Astrocyte (in vitro differentiated cells and primary cell): ENCODE data around the gene SDHC. TPM values are rescaled to one million over a fixed set of nuclear protein-coding genes. Genes with fewer than 3 reads are reported as not detected.

Experiments used
- DNase-seq: peaks from one replicate; pipeline ENCODE4 v3.0.0-alpha.2; 2010; ENCODE audit warnings: low read depth
- FAIRE-seq: peaks from 2 replicates; lab custom pipeline; 2011; peaks lifted over from hg19 to GRCh38; lab: Jason Lieb, UNC
- H2AFZ ChIP-seq: 2 replicates; pipeline ENCODE4 v1.6.0; 2012; ENCODE audit warnings: low read depth, low read length, inconsistent platforms
- H3K27ac ChIP-seq: 2 replicates; pipeline ENCODE4 v1.5.1; 2011; ENCODE audit warnings: low read depth, low read length, inconsistent platforms
- H3K27me3 ChIP-seq: 2 replicates; pipeline ENCODE4 v1.6.0; 2011; ENCODE audit warnings: low read length, inconsistent platforms; ENCODE audit not compliant: insufficient read depth
- H3K36me3 ChIP-seq: 2 replicates; pipeline ENCODE4 v1.5.1; 2011; ENCODE audit warnings: low read length, inconsistent platforms; ENCODE audit not compliant: insufficient read depth
- H3K4me1 ChIP-seq: 2 replicates; pipeline ENCODE4 v1.5.1; 2011; ENCODE audit warnings: low read length, inconsistent platforms; ENCODE audit not compliant: insufficient read depth
- H3K4me2 ChIP-seq: 2 replicates; pipeline ENCODE4 v1.6.0; 2012; ENCODE audit warnings: low read length, inconsistent platforms
- H3K4me3 ChIP-seq: 2 replicates; pipeline ENCODE4 v1.5.1; 2011; ENCODE audit warnings: low read depth, mild to moderate bottlenecking, low read length, inconsistent platforms; ENCODE audit not compliant: insufficient read depth
- H3K79me2 ChIP-seq: 2 replicates; pipeline ENCODE4 v1.6.0; 2012; ENCODE audit warnings: mild to moderate bottlenecking, low read length, inconsistent platforms; ENCODE audit not compliant: insufficient read depth
- H3K9ac ChIP-seq: 2 replicates; pipeline ENCODE4 v1.6.0; 2012; ENCODE audit warnings: mild to moderate bottlenecking, low read length, inconsistent platforms
- H3K9me3 ChIP-seq: 2 replicates; pipeline ENCODE4 v1.5.1; 2012; ENCODE audit warnings: low read depth, mild to moderate bottlenecking, low read length, inconsistent platforms; ENCODE audit not compliant: insufficient read depth
- H4K20me1 ChIP-seq: 2 replicates; pipeline ENCODE4 v1.6.0; 2012; ENCODE audit warnings: low read length, inconsistent platforms; ENCODE audit not compliant: insufficient read depth
- H3K27ac Mint-ChIP-seq: one replicate; pipeline ENCODE4 v1.8.0; 2021; ENCODE audit warnings: mild to moderate bottlenecking, mixed read lengths; ENCODE audit not compliant: unreplicated experiment
- H3K27me3 Mint-ChIP-seq: one replicate; pipeline ENCODE4 v1.8.0; 2021; ENCODE audit warnings: low read depth, mixed read lengths; ENCODE audit not compliant: unreplicated experiment
- H3K36me3 Mint-ChIP-seq: one replicate; pipeline ENCODE4 v1.8.0; 2021; ENCODE audit warnings: low read depth, mixed read lengths; ENCODE audit not compliant: unreplicated experiment
- H3K4me1 Mint-ChIP-seq: one replicate; pipeline ENCODE4 v1.8.0; 2021; ENCODE audit warnings: low read depth, mixed read lengths; ENCODE audit not compliant: unreplicated experiment
- H3K4me3 Mint-ChIP-seq: one replicate; pipeline ENCODE4 v1.8.0; 2021; ENCODE audit warnings: mild to moderate bottlenecking, moderate library complexity, mixed read lengths; ENCODE audit not compliant: unreplicated experiment
- H3K9me3 Mint-ChIP-seq: one replicate; pipeline ENCODE4 v1.8.0; 2021; ENCODE audit warnings: mild to moderate bottlenecking, mixed read lengths; ENCODE audit not compliant: unreplicated experiment
- EZH2 ChIP-seq: IDR thresholded peaks from 2 replicates; pipeline ENCODE4 v1.6.1; 2012; ENCODE audit warnings: mild to moderate bottlenecking, low read length, inconsistent platforms; ENCODE audit not compliant: insufficient read depth
- total RNA-seq: library from RNA; stranded (reverse); gene quantifications from 2 replicates; pipeline ENCODE4 v1.2.1, GENCODE V29; 2021
- TF ChIP-seq, protein P1 (sequence below): IDR thresholded peaks from 2 replicates; pipeline ENCODE4 v1.5.1; 2011; ENCODE audit warnings: low read depth, mild to moderate bottlenecking, inconsistent platforms, low read length, moderate library complexity; ENCODE audit not compliant: insufficient read depth

Gene SDHC
- total RNA-seq, 1 donor from 2014 or later = 181 TPM

DNA sequence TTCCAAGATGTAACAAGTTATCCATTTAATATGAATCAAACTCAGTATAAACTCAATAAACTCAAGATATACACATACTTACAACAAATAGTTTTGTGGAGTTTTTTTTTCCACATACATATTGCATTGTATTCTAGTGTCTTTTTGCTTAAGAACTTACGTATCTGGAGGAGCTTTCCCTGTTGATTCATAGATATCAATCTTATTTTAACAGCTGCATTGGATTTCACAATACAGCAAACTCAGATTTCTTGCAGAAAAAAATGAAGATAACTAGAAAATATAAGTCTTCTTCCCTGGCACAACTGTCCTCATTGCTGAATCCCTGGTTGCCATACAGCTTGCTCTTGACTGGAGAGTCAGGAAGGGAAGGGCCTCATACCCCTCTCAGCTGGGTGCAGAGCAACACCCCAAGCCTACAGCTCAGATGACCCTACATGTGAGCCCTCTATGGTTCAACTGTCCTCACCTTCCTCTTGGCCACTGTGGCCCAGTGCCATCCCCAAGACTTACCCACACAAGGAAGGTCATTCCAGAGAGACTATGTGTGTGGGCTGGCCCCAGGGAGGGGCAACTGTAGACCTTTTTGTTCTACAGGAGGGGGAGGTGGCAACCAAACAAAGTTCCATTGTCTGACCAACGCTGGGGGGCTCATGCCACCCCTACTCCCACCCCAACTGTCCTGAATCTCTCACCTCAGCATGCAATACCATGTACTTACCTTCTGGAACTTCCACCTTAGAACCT, 6.1 kb upstream of the SDHC start:
- H3K9me3 ChIP-seq = no peaks in the 10 kb centered on the region
- no peak overlapping the region for H3K9ac ChIP-seq
- H3K79me2 ChIP-seq = no peaks in the 10 kb centered on the region
- no peaks in the 10 kb centered on the region for H3K9me3 Mint-ChIP-seq
- TF ChIP-seq, protein P1, sequence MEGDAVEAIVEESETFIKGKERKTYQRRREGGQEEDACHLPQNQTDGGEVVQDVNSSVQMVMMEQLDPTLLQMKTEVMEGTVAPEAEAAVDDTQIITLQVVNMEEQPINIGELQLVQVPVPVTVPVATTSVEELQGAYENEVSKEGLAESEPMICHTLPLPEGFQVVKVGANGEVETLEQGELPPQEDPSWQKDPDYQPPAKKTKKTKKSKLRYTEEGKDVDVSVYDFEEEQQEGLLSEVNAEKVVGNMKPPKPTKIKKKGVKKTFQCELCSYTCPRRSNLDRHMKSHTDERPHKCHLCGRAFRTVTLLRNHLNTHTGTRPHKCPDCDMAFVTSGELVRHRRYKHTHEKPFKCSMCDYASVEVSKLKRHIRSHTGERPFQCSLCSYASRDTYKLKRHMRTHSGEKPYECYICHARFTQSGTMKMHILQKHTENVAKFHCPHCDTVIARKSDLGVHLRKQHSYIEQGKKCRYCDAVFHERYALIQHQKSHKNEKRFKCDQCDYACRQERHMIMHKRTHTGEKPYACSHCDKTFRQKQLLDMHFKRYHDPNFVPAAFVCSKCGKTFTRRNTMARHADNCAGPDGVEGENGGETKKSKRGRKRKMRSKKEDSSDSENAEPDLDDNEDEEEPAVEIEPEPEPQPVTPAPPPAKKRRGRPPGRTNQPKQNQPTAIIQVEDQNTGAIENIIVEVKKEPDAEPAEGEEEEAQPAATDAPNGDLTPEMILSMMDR = no peak
- no peak for TF ChIP-seq EZH2
- no peaks in the 10 kb centered on the region for H3K27me3 ChIP-seq
- H3K27me3 Mint-ChIP-seq = no peaks in the 10 kb centered on the region
- FAIRE-seq (no peak), DNase-seq (no peak)
- H3K4me2 ChIP-seq = no peak overlapping the region
- no peaks in the 10 kb centered on the region for H3K36me3 Mint-ChIP-seq
- peaks cover 24% of the 10 kb centered on the region for H3K4me1 Mint-ChIP-seq
- H3K4me3 Mint-ChIP-seq = no peak overlapping the region
- H3K4me1 ChIP-seq = peaks cover 4% of the 10 kb centered on the region
- H3K27ac Mint-ChIP-seq = no peak overlapping the region
- H3K27ac ChIP-seq = no peak overlapping the region
- H3K36me3 ChIP-seq = no peaks in the 10 kb centered on the region
- H4K20me1 ChIP-seq = no peaks in the 10 kb centered on the region
- no peak overlapping the region for H2AFZ ChIP-seq
- no peak overlapping the region for H3K4me3 ChIP-seq

GRCh38 chr1:161309868-161310267, 4.3 kb upstream of the SDHC start, which contains the start of gene MPZ:
MPZ (minus strand) TSS chr1:161309968; CDS start chr1:161309905, 63 bp downstream.
- no peak for TF ChIP-seq EZH2
- TF ChIP-seq, protein P1 = no peak
- Histone ChIP-seq H3K27me3 (no peaks in the 10 kb centered on the region), H3K4me2 (no peak within 1 kb of the TSS), H2AFZ (no peak within 1 kb of the TSS), H3K79me2 (peaks cover 6% of the 10 kb centered on the region), H3K27ac (no peak within 1 kb of the TSS), H3K9ac (no peak within 1 kb of the TSS), H3K4me1 (peaks cover 9% of the 10 kb centered on the region), H3K9me3 (no peaks in the 10 kb centered on the region), H4K20me1 (no peaks in the 10 kb centered on the region), H3K4me3 (no peak within 1 kb of the TSS), H3K36me3 (no peaks in the 10 kb centered on the region)
- FAIRE-seq (no peak), DNase-seq (no peak)
- no peaks in the 10 kb centered on the region for H3K9me3 Mint-ChIP-seq
- H3K27ac Mint-ChIP-seq = no peak within 1 kb of the TSS
- H3K36me3 Mint-ChIP-seq = no peaks in the 10 kb centered on the region
- H3K27me3 Mint-ChIP-seq = no peaks in the 10 kb centered on the region
- H3K4me1 Mint-ChIP-seq = peaks cover 22% of the 10 kb centered on the region
- H3K4me3 Mint-ChIP-seq = no peak within 1 kb of the TSS

- no peaks in the 10 kb centered on the region for H3K9me3 ChIP-seq
- Mint-ChIP-seq H3K27ac (no peak overlapping the region), H3K9me3 (no peaks in the 10 kb centered on the region), H3K36me3 (no peaks in the 10 kb centered on the region), H3K4me1 (peaks cover 26% of the 10 kb centered on the region), H3K27me3 (no peaks in the 10 kb centered on the region), H3K4me3 (no peak overlapping the region)
- no peak overlapping the region for H3K4me2 ChIP-seq
- H3K79me2 ChIP-seq = peaks cover 17% of the 10 kb centered on the region
- FAIRE-seq (no peak), DNase-seq (no peak)
- no peaks in the 10 kb centered on the region for H4K20me1 ChIP-seq
- no peaks in the 10 kb centered on the region for H3K36me3 ChIP-seq
- TF ChIP-seq, protein P1 = no peak
- H3K9ac ChIP-seq = no peak overlapping the region
- no peak overlapping the region for H3K27ac ChIP-seq
- H3K27me3 ChIP-seq = no peaks in the 10 kb centered on the region
- no peak overlapping the region for H3K4me3 ChIP-seq
- H3K4me1 ChIP-seq = peaks cover 14% of the 10 kb centered on the region
- H2AFZ ChIP-seq = no peak overlapping the region
Observed at GRCh38 chr1:161311595-161312181, 2.5 kb upstream of the SDHC start.
